Measurements from ENCODE around the gene GAPVD1.

Gene GAPVD1

DNA sequence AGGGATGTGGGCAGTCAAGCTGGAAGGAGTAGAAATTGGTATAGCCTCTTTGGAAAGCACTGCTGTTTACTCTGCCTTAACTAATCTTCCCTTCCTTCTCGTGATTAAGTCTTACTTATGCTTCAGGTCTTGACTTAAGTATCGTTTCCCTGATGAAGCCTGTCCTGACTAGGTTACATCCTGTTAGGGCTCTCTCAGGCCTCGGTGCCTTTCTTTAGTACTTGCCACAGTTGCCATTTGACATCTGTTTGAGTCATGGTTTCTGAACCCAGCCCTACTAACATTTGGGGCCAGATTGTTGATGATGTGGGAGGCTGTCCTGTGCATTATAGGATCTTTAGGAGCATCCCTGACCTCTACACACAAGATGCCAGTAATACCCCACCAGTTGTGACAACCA, 94.4 kb downstream of the GAPVD1 start:
- Histone ChIP-seq H3K36me3 (ENCODE audit: control insufficient read depth, insufficient read depth, low read length, severe bottlenecking) (peaks cover 94% of the 10 kb centered on the region), H3K9me3 (ENCODE audit: control insufficient read depth, low read length) (no peaks in the 10 kb centered on the region), H3K27me3 (replicated peaks; ENCODE audit: control insufficient read depth, insufficient read depth, low read length) (no peaks in the 10 kb centered on the region)

GRCh38 chr9:125359011-125359410, 97.4 kb downstream of the GAPVD1 start:
- H3K36me3 ChIP-seq (ENCODE audit: control insufficient read depth, insufficient read depth, low read length, severe bottlenecking): peaks cover 94% of the 10 kb centered on the region
- H3K4me1 ChIP-seq (ENCODE audit: control insufficient read depth, insufficient read depth, low read length): no peaks in the 10 kb centered on the region

More for the DNA sequence above, 94.4 kb downstream of the GAPVD1 start:
- no peak for DNase-seq (ENCODE audit: low read depth)
- H3K9ac ChIP-seq (ENCODE audit: low read length): no peak overlapping the region
- H3K4me3 ChIP-seq (ENCODE audit: low read length): no peak overlapping the region
- no peaks in the 10 kb centered on the region for H3K4me1 ChIP-seq (ENCODE audit: control insufficient read depth, insufficient read depth, low read length)

DNA sequence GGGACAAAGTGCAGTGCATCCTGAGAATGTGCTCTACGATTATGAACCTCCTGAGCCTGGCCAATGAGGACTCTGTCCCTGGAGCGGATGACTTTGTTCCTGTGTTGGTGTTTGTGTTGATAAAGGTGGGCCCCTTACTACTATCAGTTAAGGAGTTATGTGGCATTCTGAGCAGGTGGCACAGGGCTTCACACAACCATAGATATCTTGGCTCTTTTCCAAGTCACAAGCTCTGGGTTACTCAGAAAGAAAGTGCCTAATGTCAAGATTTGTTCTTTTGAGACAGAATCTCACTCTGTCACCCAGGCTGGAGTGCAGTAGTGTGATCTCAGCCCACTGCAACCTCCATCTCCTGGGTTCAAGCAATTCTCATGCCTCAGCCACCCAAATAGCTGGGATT, 99.0 kb downstream of the GAPVD1 start:
- H3K36me3 ChIP-seq (ENCODE audit: control insufficient read depth, insufficient read depth, low read length, severe bottlenecking): peaks cover 95% of the 10 kb centered on the region

More at GRCh38 chr9:125359011-125359410, 97.4 kb downstream of the GAPVD1 start:
- no peaks in the 10 kb centered on the region for H3K9me3 ChIP-seq (ENCODE audit: control insufficient read depth, low read length)
- H3K27me3 ChIP-seq (replicated peaks; ENCODE audit: control insufficient read depth, insufficient read depth, low read length): no peaks in the 10 kb centered on the region
- H3K4me3 ChIP-seq (ENCODE audit: low read length): no peak overlapping the region
- DNase-seq (ENCODE audit: low read depth): no peak
- no peak overlapping the region for H3K9ac ChIP-seq (ENCODE audit: low read length)

DNA sequence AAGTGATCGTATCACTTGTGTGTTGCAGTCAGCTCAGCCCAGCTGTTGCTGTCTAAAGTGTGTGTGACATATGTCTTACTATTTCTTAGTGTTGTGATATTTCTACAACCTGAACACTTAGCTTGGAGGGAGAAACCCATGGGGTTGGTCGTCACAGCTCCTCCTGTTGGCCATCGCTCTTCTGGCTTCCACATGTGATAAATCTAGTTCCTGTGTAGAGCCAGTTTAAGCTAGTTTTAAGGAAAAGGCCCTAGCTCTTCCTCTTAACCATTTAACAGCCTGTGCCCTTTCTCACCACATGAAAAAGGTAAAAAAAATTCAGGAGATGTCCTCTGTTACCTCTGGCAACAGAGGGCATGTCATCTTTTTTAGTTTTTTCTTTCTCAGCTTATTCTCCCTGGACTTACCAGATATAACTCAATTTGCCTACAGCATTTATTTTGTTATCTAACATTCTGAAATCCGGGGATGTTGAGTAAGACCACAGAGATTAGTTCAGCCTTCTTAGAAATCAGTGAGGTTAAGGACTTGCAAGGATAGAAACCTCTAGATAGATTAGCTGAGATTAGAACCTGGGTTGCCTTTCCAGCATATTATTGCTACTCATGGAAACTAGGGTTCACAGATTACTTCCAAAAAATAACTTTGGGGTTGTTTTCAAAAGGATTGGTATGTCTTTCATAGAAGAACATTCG, 100.4 kb downstream of the GAPVD1 start:
- no peaks in the 10 kb centered on the region for H3K9me3 ChIP-seq (ENCODE audit: control insufficient read depth, low read length)
- H3K9ac ChIP-seq (ENCODE audit: low read length): no peak overlapping the region
- H3K4me3 ChIP-seq (ENCODE audit: low read length): no peak overlapping the region
- no peaks in the 10 kb centered on the region for H3K4me1 ChIP-seq (ENCODE audit: control insufficient read depth, insufficient read depth, low read length)
- H3K27me3 ChIP-seq (replicated peaks; ENCODE audit: control insufficient read depth, insufficient read depth, low read length): no peaks in the 10 kb centered on the region
- peaks cover 94% of the 10 kb centered on the region for H3K36me3 ChIP-seq (ENCODE audit: control insufficient read depth, insufficient read depth, low read length, severe bottlenecking)
- no peak for DNase-seq (ENCODE audit: low read depth)

More for the DNA sequence above, 99.0 kb downstream of the GAPVD1 start:
- Histone ChIP-seq H3K4me3 (ENCODE audit: low read length) (no peak overlapping the region), H3K27me3 (replicated peaks; ENCODE audit: control insufficient read depth, insufficient read depth, low read length) (no peaks in the 10 kb centered on the region), H3K4me1 (ENCODE audit: control insufficient read depth, insufficient read depth, low read length) (no peaks in the 10 kb centered on the region), H3K9ac (ENCODE audit: low read length) (no peak overlapping the region), H3K9me3 (ENCODE audit: control insufficient read depth, low read length) (no peaks in the 10 kb centered on the region)
- DNase-seq (ENCODE audit: low read depth): no peak

DNA sequence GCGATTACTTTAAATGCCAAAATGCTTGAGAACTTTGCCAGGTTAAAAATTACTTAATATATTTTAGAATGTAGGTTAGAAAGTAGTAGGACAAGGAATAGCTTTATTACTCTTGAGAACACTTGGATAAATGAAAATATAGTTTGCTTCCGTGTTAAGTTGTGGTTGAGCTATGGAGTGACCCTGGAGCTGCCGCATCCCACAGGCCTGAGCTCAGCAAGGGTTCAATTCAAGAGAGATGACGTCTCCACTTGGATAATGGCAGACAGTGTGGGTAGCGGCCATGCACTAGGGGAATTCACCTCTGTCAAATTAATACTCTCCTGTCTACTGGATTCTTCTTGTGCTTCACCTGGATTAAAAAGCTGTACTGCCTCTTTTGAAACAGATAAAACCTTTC, 105.0 kb downstream of the GAPVD1 start:
- Histone ChIP-seq H3K27me3 (replicated peaks; ENCODE audit: control insufficient read depth, insufficient read depth, low read length) (no peaks in the 10 kb centered on the region), H3K9me3 (ENCODE audit: control insufficient read depth, low read length) (no peaks in the 10 kb centered on the region), H3K4me1 (ENCODE audit: control insufficient read depth, insufficient read depth, low read length) (no peaks in the 10 kb centered on the region), H3K36me3 (ENCODE audit: control insufficient read depth, insufficient read depth, low read length, severe bottlenecking) (peaks cover 52% of the 10 kb centered on the region), H3K4me3 (ENCODE audit: low read length) (no peak overlapping the region), H3K9ac (ENCODE audit: low read length) (no peak overlapping the region)
- no peak for DNase-seq (ENCODE audit: low read depth)

DNA sequence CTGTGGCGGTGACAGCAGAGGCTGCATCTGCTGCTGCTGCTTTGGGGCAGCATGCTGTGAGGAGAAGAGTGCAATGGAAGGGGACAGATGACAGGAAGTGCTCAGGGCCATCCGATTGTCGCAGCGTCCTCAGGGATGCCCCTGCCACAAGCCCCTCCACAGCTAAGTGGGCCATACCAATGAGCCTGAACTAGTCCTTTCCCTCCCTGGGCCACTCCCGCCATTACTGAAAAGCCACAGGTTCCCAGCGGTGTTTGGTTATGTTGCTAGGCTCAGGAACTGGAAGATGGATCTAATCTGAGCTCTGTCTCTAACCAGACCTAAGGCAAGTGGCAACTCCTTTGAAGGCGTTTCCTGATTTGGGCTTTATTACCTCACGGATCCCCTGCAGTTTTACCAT, 109.2 kb downstream of the GAPVD1 start:
- Histone ChIP-seq H3K36me3 (ENCODE audit: control insufficient read depth, insufficient read depth, low read length, severe bottlenecking) (peaks cover 14% of the 10 kb centered on the region), H3K4me3 (ENCODE audit: low read length) (no peak overlapping the region), H3K9me3 (ENCODE audit: control insufficient read depth, low read length) (no peaks in the 10 kb centered on the region), H3K9ac (ENCODE audit: low read length) (no peak overlapping the region), H3K27me3 (replicated peaks; ENCODE audit: control insufficient read depth, insufficient read depth, low read length) (no peaks in the 10 kb centered on the region), H3K4me1 (ENCODE audit: control insufficient read depth, insufficient read depth, low read length) (no peaks in the 10 kb centered on the region)
- DNase-seq (ENCODE audit: low read depth): no peak

GRCh38 chr9:125372441-125373226, 111.0 kb downstream of the GAPVD1 start:
- no peak overlapping the region for H3K4me3 ChIP-seq (ENCODE audit: low read length)
- H3K4me1 ChIP-seq (ENCODE audit: control insufficient read depth, insufficient read depth, low read length): no peaks in the 10 kb centered on the region
- peaks cover 3% of the 10 kb centered on the region for H3K36me3 ChIP-seq (ENCODE audit: control insufficient read depth, insufficient read depth, low read length, severe bottlenecking)
- H3K9me3 ChIP-seq (ENCODE audit: control insufficient read depth, low read length): no peaks in the 10 kb centered on the region
- peaks cover 16% of the 10 kb centered on the region for H3K27me3 ChIP-seq (replicated peaks; ENCODE audit: control insufficient read depth, insufficient read depth, low read length)
- no peak for DNase-seq (ENCODE audit: low read depth)
- no peak overlapping the region for H3K9ac ChIP-seq (ENCODE audit: low read length)

- H3K4me3 ChIP-seq (ENCODE audit: low read length): peak overlapping the region; percentile 69
- peaks cover 1% of the 10 kb centered on the region for H3K36me3 ChIP-seq (ENCODE audit: control insufficient read depth, insufficient read depth, low read length, severe bottlenecking)
- peak overlapping the region; percentile 58 for H3K9ac ChIP-seq (ENCODE audit: low read length)
- peak; percentile 91 for DNase-seq (ENCODE audit: low read depth)
- peaks cover 25% of the 10 kb centered on the region for H3K27me3 ChIP-seq (replicated peaks; ENCODE audit: control insufficient read depth, insufficient read depth, low read length)
- H3K9me3 ChIP-seq (ENCODE audit: control insufficient read depth, low read length): no peaks in the 10 kb centered on the region
- H3K4me1 ChIP-seq (ENCODE audit: control insufficient read depth, insufficient read depth, low read length): no peaks in the 10 kb centered on the region
Observed at GRCh38 chr9:125374443-125375309, 113.0 kb downstream of the GAPVD1 start.

GRCh38 chr9:125375820-125376219, 114.2 kb downstream of the GAPVD1 start:
- no peak for DNase-seq (ENCODE audit: low read depth)
- Histone ChIP-seq H3K4me3 (ENCODE audit: low read length) (no peak overlapping the region), H3K27me3 (replicated peaks; ENCODE audit: control insufficient read depth, insufficient read depth, low read length) (peaks cover 25% of the 10 kb centered on the region), H3K9me3 (ENCODE audit: control insufficient read depth, low read length) (no peaks in the 10 kb centered on the region), H3K36me3 (ENCODE audit: control insufficient read depth, insufficient read depth, low read length, severe bottlenecking) (no peaks in the 10 kb centered on the region), H3K9ac (ENCODE audit: low read length) (no peak overlapping the region), H3K4me1 (ENCODE audit: control insufficient read depth, insufficient read depth, low read length) (no peaks in the 10 kb centered on the region)

- no peaks in the 10 kb centered on the region for H3K9me3 ChIP-seq (ENCODE audit: control insufficient read depth, low read length)
- no peaks in the 10 kb centered on the region for H3K4me1 ChIP-seq (ENCODE audit: control insufficient read depth, insufficient read depth, low read length)
- DNase-seq (ENCODE audit: low read depth): no peak
- peaks cover 25% of the 10 kb centered on the region for H3K27me3 ChIP-seq (replicated peaks; ENCODE audit: control insufficient read depth, insufficient read depth, low read length)
- H3K36me3 ChIP-seq (ENCODE audit: control insufficient read depth, insufficient read depth, low read length, severe bottlenecking): no peaks in the 10 kb centered on the region
- H3K4me3 ChIP-seq (ENCODE audit: low read length): no peak overlapping the region
- no peak overlapping the region for H3K9ac ChIP-seq (ENCODE audit: low read length)
Observed at GRCh38 chr9:125376261-125377226, 114.9 kb downstream of the GAPVD1 start.

All from adipocyte (in vitro differentiated cells).